Measurements from ENCODE around the gene KCNN2.
"Not testable (repeated sequence)": the region's sequence is repeated elsewhere in the genome, so short reads cannot be mapped to it uniquely, and the experiment has no call there.

Gene KCNN2

GRCh38 chr5:114419959-114420358 lies 58.1 kb downstream of the KCNN2 start:
- DNase-seq (ENCODE audit: low spot score), result no peak

- no peak for DNase-seq (ENCODE audit: low spot score)
Measured at GRCh38 chr5:114427204-114427603, 65.3 kb downstream of the KCNN2 start.

GRCh38 chr5:114430532-114430931 lies 68.7 kb downstream of the KCNN2 start:
- no peak for DNase-seq (ENCODE audit: low spot score)

- DNase-seq (ENCODE audit: low spot score), result not testable (repeated sequence)
Measured at GRCh38 chr5:114432684-114433083, 70.8 kb downstream of the KCNN2 start.

DNA sequence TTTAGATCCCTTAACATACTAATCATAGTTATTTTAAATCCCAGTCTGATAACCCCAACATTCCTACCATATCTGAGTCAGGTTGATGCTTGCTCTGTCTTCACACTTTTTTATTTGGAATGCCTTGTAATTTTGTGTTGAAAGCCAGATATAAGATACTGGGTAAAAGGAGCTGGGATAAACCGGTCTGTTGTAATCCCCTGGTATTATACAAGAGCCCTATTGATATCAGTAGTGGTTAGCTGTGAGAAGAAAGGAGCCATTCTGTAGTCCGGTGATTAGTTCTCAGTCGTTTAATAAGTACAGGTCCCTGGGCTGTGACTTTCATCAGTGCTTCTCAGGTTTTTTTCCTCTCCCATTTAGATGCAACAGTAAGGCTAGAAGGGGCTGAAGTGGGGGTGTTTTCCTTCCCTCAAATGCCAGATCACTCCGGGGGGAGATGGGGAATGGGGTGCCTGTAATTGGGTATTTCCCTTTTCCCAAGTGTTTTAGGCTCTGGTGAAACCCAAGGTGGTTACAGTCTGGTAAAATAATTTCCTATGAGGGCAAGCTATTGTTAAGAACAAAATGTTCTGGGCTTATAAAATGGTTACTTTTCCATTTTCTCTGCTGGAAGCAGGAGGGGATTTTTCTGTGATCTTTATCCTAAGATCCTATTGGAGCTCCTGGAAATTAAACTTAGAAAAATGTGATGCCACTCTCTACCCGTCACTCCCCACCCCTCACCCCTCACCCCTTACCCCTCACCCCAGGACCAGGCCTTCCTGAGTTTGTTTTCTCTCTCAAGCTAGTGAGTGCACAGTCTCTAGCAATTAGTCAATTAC lies 72.7 kb downstream of the KCNN2 start:
- no peak for DNase-seq (ENCODE audit: low spot score)

- no peak for DNase-seq (ENCODE audit: low spot score)
Measured at GRCh38 chr5:114435220-114435481, 73.3 kb downstream of the KCNN2 start.

DNA sequence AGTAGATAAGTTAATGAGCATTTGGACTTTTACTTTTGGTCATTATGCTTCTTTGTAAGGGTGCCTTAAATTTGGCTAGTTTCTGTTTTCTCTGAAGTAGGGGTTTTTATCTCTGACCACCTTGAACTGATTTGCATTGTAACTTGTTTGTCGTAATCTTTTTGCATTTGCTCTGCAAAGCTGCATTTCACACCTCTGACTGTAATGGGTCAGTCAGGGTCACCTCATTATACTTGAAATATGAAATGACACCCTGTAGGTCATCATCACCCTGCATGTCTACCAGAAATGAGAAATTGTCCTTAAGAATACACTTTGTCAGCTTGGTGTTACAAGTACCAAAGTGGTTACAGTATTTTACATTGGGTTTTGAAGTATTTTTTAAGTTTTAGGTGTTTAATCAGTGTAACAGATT lies 74.0 kb downstream of the KCNN2 start:
- DNase-seq (ENCODE audit: low spot score), result no peak

DNA sequence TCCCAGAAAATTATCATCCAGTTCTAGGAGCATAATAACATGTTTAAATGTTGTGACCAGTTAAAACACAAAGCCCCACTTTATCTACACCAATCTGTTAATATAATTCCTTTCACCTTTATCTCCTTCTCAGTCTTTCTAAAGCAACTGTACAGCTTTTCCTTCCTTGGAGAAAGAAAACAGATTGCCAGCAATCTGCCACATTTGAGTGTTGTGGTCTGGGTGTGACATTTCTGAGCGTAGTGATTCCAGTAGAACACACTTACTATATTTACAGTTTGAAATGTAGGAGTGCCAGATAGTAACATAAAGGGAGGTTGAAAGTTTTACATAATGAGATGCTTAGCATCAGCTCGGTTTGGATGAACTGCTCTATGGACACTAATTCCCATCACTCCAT lies 76.1 kb downstream of the KCNN2 start:
- no peak for DNase-seq (ENCODE audit: low spot score)

GRCh38 chr5:114438471-114438870 lies 76.6 kb downstream of the KCNN2 start:
- DNase-seq (ENCODE audit: low spot score), result no peak

- no peak for DNase-seq (ENCODE audit: low spot score)
Measured at GRCh38 chr5:114447084-114447773, 85.4 kb downstream of the KCNN2 start.

GRCh38 chr5:114448481-114448880 lies 86.6 kb downstream of the KCNN2 start:
- DNase-seq (ENCODE audit: low spot score), result no peak

- DNase-seq (ENCODE audit: low spot score), result peak; percentile 52
Measured at GRCh38 chr5:114449860-114450421, 88.1 kb downstream of the KCNN2 start.

GRCh38 chr5:114450437-114450836 lies 88.6 kb downstream of the KCNN2 start:
- no peak for DNase-seq (ENCODE audit: low spot score)

DNA sequence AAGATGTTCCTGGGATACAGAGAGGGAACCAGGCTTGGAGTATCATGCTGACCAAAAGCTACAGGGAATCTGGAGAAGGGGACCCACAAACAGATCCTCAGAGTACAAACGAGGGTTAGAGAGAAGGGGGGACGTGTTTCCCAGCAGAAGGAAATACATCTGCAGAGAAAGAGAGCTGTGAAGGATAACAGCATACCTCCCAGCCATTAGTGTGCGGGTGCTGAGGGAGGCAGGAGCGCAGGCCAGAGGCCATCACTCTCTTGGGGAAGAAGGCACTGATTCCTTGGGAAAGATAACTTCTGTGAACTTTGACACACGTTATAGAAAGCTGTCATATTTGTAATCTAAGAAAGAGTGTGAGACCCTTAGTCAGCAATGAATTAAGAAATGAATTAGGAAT lies 96.9 kb downstream of the KCNN2 start:
- DNase-seq (ENCODE audit: low spot score), result no peak

DNA sequence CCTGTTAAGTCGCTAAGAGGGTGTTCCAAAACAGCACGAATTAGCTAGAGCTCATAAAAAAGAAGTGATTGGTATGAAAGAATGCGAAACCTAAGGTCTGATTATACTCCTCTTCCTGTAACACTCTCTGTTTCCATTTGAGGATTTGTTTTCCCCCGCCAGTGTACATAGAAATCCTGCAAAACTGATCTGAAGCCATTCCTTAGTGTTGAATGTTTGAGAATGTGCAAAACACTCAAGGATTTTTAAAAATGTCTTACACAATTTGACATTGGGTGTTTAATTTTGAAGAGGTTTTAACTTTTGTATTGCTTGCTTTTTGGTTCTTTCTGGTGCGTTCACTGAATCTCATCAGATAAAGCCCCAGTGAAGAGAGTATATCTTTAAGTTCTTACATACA lies 105.3 kb downstream of the KCNN2 start:
- DNase-seq (ENCODE audit: low spot score), result no peak

- DNase-seq (ENCODE audit: low spot score), result no peak
Measured at GRCh38 chr5:114467729-114468128, 105.9 kb downstream of the KCNN2 start.

DNA sequence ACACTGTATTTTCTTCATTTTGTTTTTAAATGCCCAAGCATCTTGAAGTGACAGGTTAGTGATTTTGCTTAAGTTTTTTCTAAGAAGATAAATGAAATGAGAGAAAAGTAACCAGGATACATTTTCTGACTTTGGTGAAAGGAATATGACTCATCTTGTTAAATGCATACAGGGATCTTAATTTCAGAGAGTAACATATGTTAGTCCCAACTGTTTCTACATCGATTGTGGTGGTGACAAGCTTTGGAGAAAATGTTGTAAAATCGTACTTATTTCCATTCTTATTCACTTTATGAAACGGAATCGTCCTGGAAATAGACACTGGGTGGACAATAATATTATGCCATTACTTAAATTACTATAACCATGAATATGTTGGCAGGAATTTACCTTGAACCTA lies 107.5 kb downstream of the KCNN2 start:
- DNase-seq (ENCODE audit: low spot score), result no peak

- DNase-seq (ENCODE audit: low spot score), result no peak
Measured at GRCh38 chr5:114471529-114471928, 109.7 kb downstream of the KCNN2 start.

DNA sequence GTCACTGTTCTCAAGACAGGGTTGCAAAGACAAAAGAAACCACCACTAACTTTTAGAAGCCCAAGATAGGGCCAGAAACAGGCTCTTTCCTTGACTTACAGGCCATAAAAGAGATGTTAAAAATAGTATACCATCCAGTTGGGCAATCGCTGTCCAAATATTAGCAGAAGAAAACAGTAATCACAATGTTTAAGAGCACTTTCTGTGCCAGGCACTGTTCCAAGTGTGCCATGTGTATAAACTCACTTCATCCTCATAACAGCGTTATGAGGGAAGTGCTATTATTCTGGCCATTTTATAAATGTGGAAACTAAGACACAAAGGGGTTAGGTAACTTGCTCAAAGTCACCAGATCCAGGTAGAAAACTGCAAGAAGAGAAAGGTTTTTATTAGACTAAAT lies 111.7 kb downstream of the KCNN2 start:
- no peak for DNase-seq (ENCODE audit: low spot score)

- DNase-seq (ENCODE audit: low spot score), result no peak
Measured at GRCh38 chr5:114477816-114478334, 116.0 kb downstream of the KCNN2 start.

DNA sequence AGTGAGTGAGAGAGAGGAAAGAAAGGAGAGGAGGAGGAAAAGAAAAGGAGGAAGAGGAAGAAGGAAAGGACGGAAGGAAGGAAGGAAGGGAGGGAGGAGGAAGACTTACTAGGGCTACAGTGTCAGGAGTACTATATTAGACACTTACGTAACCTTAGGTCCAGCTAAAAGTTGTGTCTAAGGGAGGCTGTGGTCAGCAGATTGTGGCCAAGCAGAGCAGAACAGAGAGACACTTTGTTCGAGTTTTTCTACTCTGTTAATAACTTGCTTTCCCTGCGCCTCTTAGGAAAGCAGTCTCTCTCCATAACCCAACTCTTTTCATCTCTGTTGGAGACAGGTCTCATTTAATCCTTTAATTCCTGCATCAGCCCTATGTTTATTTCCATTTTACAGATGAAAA lies 138.9 kb downstream of the KCNN2 start:
- DNase-seq (ENCODE audit: low spot score), result no peak

DNA sequence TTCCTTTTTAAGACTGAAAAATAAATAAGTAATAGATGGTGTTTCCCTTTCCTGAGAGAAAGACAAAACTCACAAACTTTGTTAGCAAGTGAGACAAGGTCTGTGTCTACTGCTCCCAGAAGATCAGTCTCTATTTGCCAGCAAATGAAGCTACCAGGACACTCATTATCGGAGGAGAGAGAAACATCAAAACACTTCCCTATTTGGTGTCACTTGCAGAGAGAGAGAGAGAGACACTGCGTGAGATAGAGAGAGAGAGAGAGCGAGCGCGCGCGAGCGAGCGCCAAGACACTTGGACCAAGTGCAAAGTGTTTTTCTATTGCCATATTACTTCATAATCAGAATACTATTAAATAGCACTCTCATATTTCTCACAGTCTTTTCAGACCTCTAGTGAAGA lies 142.7 kb downstream of the KCNN2 start:
- no peak for DNase-seq (ENCODE audit: low spot score)

DNA sequence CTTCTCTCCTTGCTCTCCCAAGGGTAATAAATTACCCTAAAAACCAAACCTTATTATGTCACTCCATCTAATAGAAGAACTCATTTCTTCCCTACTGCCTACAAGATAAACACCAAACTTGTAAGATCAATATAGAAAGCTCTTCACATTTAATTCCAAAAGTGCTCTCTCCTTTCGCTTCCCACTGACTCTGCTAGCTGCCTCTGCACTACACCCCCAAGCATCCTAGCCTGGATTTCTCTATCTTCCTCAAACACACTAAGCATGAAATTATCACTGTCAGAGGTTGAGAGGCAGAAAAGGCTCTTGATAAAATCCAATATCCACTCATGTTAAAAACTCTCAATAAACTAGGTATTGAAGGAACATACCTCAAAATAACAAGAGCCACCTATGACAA lies 162.4 kb downstream of the KCNN2 start:
- DNase-seq (ENCODE audit: low spot score), result no peak
